Nephron (organoid): ENCODE measurements around the gene RYR2.

ENCODE experiments used
- H3K27ac Mint-ChIP-seq, 3 experiments: 2 replicates each; pipeline ENCODE4 v1.8.0; 2020; ENCODE audit warnings: mixed read lengths in 3 of 3, mild to moderate bottlenecking in 2 of 3, moderate library complexity in 1 of 3
- H3K27me3 Mint-ChIP-seq: 2 replicates; pipeline ENCODE4 v1.8.0; 2021; ENCODE audit warnings: low read depth, mild to moderate bottlenecking, moderate library complexity, mixed read lengths
- H3K36me3 Mint-ChIP-seq: 2 replicates; pipeline ENCODE4 v1.8.0; 2020; ENCODE audit warnings: low read depth, mixed read lengths
- H3K4me1 Mint-ChIP-seq: 2 replicates; pipeline ENCODE4 v1.8.0; 2020; ENCODE audit warnings: mixed read lengths
- H3K4me3 Mint-ChIP-seq, 3 experiments: 2 replicates each; pipeline ENCODE4 v1.8.0; 2020; ENCODE audit warnings: mild to moderate bottlenecking in 3 of 3, mixed read lengths in 3 of 3, moderate library complexity in 2 of 3
- H3K9me3 Mint-ChIP-seq: 2 replicates; pipeline ENCODE4 v1.8.0; 2020; ENCODE audit warnings: mixed read lengths
- CTCF ChIP-seq, 3 experiments: fragments of 200-600 bp; sonication (generic); IDR thresholded peaks; one replicate each; pipeline ENCODE4 v1.5.0; 2021; ENCODE audit warnings: antibody characterized with exemption in 3 of 3; ENCODE audit not compliant: unreplicated experiment in 3 of 3

The RYR2 gene

DNA sequence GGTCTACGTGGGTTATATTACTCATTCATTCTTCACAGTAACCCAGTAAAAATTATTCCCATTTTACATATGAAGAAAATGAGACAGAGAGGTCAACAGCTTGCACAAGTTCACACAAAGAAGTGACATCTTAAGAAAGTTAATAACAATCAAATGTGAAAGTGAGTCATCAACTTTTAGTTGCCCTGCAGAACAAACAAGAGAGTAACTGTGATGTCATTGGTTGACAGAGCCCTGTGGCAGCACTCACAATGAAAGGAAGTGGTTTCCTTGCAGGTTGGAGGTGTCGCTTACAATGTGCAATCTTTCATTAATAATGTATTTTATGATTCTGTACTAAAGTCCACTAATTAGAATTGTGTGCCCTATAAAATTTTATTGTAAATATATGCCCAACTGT, 369.6 kb downstream of the RYR2 start:
- no peak for TF ChIP-seq CTCF (IDR thresholded peaks at IDR 0.05; ENCODE audit: unreplicated experiment in 3 of 3)
- H3K27ac Mint-ChIP-seq = no peak overlapping the region
- H3K27me3 Mint-ChIP-seq = no peaks in the 10 kb centered on the region
- no peaks in the 10 kb centered on the region for H3K36me3 Mint-ChIP-seq
- H3K4me1 Mint-ChIP-seq = no peaks in the 10 kb centered on the region
- H3K9me3 Mint-ChIP-seq = peaks cover 10% of the 10 kb centered on the region
- no peak overlapping the region for H3K4me3 Mint-ChIP-seq

DNA sequence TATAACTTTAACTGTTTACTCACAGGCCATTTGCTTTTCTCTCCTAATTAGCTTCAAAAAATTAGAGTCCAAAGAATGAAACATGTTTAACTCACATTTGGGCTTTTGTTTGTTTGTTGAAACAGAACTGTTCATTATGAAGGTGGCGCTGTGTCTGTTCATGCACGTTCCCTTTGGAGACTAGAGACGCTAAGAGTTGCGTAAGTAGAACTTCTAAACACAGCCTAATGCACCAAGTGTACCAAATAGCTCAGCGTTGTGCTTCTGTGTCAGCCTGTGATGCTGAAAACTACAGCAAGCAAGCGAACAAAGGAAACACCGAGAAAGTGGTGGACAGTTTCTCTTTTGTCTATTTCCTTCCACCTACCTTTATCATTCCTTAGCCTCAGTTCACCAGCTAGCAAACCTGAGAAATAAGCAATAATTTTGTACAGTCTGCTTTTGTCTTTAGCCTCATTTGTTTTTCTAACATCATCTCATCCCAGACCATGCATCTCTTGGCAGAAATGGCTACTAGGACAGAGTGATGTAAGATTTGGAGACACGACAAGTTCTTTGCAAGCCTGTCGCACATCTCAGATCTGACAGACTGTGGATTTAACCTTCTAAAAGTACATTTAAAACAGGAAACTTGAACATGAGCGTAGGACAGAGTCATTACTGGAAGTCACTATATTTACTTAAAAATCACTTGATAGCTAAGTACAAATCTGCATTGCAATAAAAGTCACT, 375.1 kb downstream of the RYR2 start:
- no peak overlapping the region for H3K4me3 Mint-ChIP-seq
- H3K27me3 Mint-ChIP-seq = no peaks in the 10 kb centered on the region
- H3K36me3 Mint-ChIP-seq = no peaks in the 10 kb centered on the region
- H3K4me1 Mint-ChIP-seq = no peaks in the 10 kb centered on the region
- H3K9me3 Mint-ChIP-seq = peaks cover 7% of the 10 kb centered on the region
- TF ChIP-seq CTCF (IDR thresholded peaks at IDR 0.05; ENCODE audit: unreplicated experiment in 3 of 3) = no peak
- no peak overlapping the region for H3K27ac Mint-ChIP-seq

- Mint-ChIP-seq H3K27ac (no peak overlapping the region), H3K9me3 (no peaks in the 10 kb centered on the region), H3K4me1 (no peaks in the 10 kb centered on the region), H3K4me3 (no peak overlapping the region), H3K36me3 (no peaks in the 10 kb centered on the region), H3K27me3 (peaks cover 3% of the 10 kb centered on the region)
- TF ChIP-seq CTCF (IDR thresholded peaks at IDR 0.05; ENCODE audit: unreplicated experiment in 3 of 3) = no peak
These were observed 386.8 kb downstream of the RYR2 start for GRCh38 chr1:237428809-237429208.

DNA sequence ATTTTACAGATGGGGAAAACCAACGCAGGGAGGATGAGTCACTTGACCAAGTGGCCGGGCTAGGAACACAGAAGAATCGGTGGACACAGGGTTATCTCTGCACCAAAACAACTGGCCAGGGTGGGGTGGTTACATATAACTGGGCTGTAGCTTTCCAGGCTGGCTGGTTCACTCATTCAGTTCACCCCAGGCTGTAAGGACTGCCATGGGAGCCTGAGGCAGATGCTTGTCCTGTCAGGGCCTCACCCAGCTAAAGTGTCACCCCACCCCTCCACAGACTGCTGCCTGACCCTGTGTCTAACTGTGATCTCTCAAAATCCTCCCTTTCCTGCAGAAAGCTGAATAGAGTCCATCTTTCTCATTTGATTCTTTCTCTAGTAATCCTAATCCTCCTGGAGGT, 387.3 kb downstream of the RYR2 start:
- no peak overlapping the region for H3K27ac Mint-ChIP-seq
- no peak for TF ChIP-seq CTCF (IDR thresholded peaks at IDR 0.05; ENCODE audit: unreplicated experiment in 3 of 3)

GRCh38 chr1:237431448-237431847, 389.5 kb downstream of the RYR2 start:
- Mint-ChIP-seq H3K27ac (no peak overlapping the region), H3K9me3 (no peaks in the 10 kb centered on the region), H3K4me1 (no peaks in the 10 kb centered on the region), H3K36me3 (no peaks in the 10 kb centered on the region), H3K27me3 (peaks cover 3% of the 10 kb centered on the region), H3K4me3 (no peak overlapping the region)
- no peak for TF ChIP-seq CTCF (IDR thresholded peaks at IDR 0.05; ENCODE audit: unreplicated experiment in 3 of 3)

More for the DNA sequence above, 387.3 kb downstream of the RYR2 start:
- Mint-ChIP-seq H3K9me3 (no peaks in the 10 kb centered on the region), H3K36me3 (no peaks in the 10 kb centered on the region), H3K4me1 (no peaks in the 10 kb centered on the region), H3K4me3 (no peak overlapping the region), H3K27me3 (peaks cover 3% of the 10 kb centered on the region)

- Mint-ChIP-seq H3K27ac (no peak overlapping the region), H3K4me3 (no peak overlapping the region), H3K36me3 (no peaks in the 10 kb centered on the region), H3K4me1 (no peaks in the 10 kb centered on the region), H3K9me3 (no peaks in the 10 kb centered on the region), H3K27me3 (no peaks in the 10 kb centered on the region)
- TF ChIP-seq CTCF (IDR thresholded peaks at IDR 0.05; ENCODE audit: unreplicated experiment in 3 of 3) = no peak
These were observed 398.4 kb downstream of the RYR2 start for GRCh38 chr1:237440346-237440745.
